GM10266 (cell line): ENCODE results near the gene KCNK3.

Experiments
- DNase-seq: peaks from one replicate; pipeline ENCODE4 v3.0.0; 2012; ENCODE audit errors: extremely low spot score
- CTCF ChIP-seq: IDR thresholded peaks from 2 replicates; pipeline ENCODE4 v1.5.1; 2012; ENCODE audit warnings: mild to moderate bottlenecking, low read depth; ENCODE audit not compliant: control insufficient read depth, insufficient read depth; ENCODE audit errors: missing control alignments

KCNK3 gene

GRCh38 chr2:26692897-26693849 is 651 bp downstream of the KCNK3 start:
- no peak for DNase-seq
- TF ChIP-seq CTCF, result no peak

- TF ChIP-seq CTCF, result no peak
- DNase-seq, result no peak
These were observed 1.5 kb downstream of the KCNK3 start for GRCh38 chr2:26694001-26694400.

GRCh38 chr2:26696351-26696816 is 3.9 kb downstream of the KCNK3 start:
- DNase-seq, result no peak
- TF ChIP-seq CTCF, result no peak

- no peak for DNase-seq
- no peak for TF ChIP-seq CTCF
These were observed 4.9 kb downstream of the KCNK3 start for GRCh38 chr2:26697425-26697824.

GRCh38 chr2:26699295-26699694 is 6.8 kb downstream of the KCNK3 start:
- no peak for TF ChIP-seq CTCF

GRCh38 chr2:26700078-26700477 is 7.6 kb downstream of the KCNK3 start:
- no peak for DNase-seq

More at GRCh38 chr2:26699295-26699694, 6.8 kb downstream of the KCNK3 start:
- DNase-seq, result no peak

More at GRCh38 chr2:26700078-26700477, 7.6 kb downstream of the KCNK3 start:
- TF ChIP-seq CTCF, result no peak
